HepG2 (cell line): ENCODE results near the gene KCNJ1. TPM values are rescaled to one million over a fixed set of nuclear protein-coding genes. Genes with fewer than 3 reads are reported as not detected.

ENCODE experiments used
- ZNF343 ChIP-seq: sonication (generic); formaldehyde crosslinking; IDR thresholded peaks from 2 replicates; pipeline ENCODE4 v1.4.0; 2020; ENCODE audit warnings: mild to moderate bottlenecking, missing genetic modification reagents
- polyA plus RNA-seq, 8 experiments: library from polyadenylated mRNA; depleted of rRNA in 3 of 8; stranded (reverse) in 7 of 8; unstranded in 1 of 8; fragments of >200 nt; fragmentation: Illumina TruSeq in 4 of 8; extraction: Trizol in 4 of 8; gene quantifications; 2 replicates each; pipeline versions ENCODE4 v1.2.1 to v1.2.3, GENCODE V29; 2011 to 2016; ENCODE audit warnings: low read depth in 4 of 8, missing spikeins in 1 of 8, mixed read lengths in 1 of 8; ENCODE audit not compliant: insufficient read depth in 1 of 8
- total RNA-seq, 5 experiments: library from RNA; depleted of rRNA; stranded (reverse); fragments of >200 nt; fragmentation: Illumina TruSeq; extraction: Trizol; gene quantifications; 2 replicates each; pipeline ENCODE4 v1.2.3, GENCODE V29; 2016; ENCODE audit warnings: low read depth in 1 of 5
- TF ChIP-seq, protein P1 (sequence below): sonication (generic); formaldehyde crosslinking; IDR thresholded peaks from 2 replicates; pipeline ENCODE4 v1.4.0; 2020; ENCODE audit warnings: mild to moderate bottlenecking, missing genetic modification reagents
- TF ChIP-seq, protein P2 (sequence below): sonication (generic); formaldehyde crosslinking; IDR thresholded peaks from 2 replicates; pipeline ENCODE4 v1.4.0; 2020; ENCODE audit warnings: missing genetic modification reagents

KCNJ1 gene
- total and polyA plus RNA-seq, 2 of the 13 experiments (the other 11 are each of a cell fraction or from before 2014, with no cell fraction given): not detected

DNA sequence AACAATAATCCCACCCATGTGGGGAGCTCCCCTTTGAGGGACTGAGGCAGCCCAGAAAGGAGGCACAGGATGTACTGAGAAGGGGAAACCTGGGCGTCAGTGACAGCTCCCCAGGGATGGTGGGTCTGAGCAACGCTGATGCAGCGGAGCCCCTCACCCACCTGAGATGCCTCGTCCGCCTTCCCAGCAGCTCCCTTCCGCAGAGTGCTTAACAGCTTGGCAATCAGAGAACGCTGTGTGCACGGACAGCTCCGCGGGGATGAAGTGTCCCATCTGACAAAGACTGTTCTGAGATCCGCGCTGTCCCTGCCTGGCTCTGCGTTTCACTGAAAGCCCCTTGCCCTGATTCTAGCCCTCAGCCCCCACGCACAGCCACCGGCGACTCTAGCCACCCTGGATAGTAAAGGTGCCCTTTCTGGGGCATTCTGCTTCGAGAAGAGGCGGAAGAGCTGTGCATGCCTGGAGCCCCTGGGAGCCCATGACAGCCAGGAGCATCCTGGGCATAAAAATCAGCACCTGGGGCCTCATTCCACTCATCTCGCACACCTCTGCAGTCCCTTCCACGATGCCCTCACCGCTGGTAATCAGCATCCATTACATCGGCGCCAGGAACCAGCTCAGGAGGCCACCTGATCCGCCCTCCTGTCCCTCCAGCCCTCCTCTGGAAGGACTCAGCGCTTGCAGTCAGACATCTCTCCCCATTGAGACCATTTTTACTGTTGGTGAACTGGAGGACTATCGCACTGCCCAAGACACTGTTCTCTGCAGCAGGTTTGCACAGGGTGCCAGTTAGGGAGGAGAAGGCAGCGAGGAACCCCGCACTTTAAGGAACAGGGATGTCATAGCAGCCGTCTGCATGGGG is 34.8 kb upstream of the KCNJ1 start (continued):
- TF ChIP-seq, protein P1, sequence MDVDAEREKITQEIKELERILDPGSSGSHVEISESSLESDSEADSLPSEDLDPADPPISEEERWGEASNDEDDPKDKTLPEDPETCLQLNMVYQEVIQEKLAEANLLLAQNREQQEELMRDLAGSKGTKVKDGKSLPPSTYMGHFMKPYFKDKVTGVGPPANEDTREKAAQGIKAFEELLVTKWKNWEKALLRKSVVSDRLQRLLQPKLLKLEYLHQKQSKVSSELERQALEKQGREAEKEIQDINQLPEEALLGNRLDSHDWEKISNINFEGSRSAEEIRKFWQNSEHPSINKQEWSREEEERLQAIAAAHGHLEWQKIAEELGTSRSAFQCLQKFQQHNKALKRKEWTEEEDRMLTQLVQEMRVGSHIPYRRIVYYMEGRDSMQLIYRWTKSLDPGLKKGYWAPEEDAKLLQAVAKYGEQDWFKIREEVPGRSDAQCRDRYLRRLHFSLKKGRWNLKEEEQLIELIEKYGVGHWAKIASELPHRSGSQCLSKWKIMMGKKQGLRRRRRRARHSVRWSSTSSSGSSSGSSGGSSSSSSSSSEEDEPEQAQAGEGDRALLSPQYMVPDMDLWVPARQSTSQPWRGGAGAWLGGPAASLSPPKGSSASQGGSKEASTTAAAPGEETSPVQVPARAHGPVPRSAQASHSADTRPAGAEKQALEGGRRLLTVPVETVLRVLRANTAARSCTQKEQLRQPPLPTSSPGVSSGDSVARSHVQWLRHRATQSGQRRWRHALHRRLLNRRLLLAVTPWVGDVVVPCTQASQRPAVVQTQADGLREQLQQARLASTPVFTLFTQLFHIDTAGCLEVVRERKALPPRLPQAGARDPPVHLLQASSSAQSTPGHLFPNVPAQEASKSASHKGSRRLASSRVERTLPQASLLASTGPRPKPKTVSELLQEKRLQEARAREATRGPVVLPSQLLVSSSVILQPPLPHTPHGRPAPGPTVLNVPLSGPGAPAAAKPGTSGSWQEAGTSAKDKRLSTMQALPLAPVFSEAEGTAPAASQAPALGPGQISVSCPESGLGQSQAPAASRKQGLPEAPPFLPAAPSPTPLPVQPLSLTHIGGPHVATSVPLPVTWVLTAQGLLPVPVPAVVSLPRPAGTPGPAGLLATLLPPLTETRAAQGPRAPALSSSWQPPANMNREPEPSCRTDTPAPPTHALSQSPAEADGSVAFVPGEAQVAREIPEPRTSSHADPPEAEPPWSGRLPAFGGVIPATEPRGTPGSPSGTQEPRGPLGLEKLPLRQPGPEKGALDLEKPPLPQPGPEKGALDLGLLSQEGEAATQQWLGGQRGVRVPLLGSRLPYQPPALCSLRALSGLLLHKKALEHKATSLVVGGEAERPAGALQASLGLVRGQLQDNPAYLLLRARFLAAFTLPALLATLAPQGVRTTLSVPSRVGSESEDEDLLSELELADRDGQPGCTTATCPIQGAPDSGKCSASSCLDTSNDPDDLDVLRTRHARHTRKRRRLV (CRISPR knock-in tag): no peak
- TF ChIP-seq ZNF343 (CRISPR knock-in tag): no peak
- TF ChIP-seq, protein P2, sequence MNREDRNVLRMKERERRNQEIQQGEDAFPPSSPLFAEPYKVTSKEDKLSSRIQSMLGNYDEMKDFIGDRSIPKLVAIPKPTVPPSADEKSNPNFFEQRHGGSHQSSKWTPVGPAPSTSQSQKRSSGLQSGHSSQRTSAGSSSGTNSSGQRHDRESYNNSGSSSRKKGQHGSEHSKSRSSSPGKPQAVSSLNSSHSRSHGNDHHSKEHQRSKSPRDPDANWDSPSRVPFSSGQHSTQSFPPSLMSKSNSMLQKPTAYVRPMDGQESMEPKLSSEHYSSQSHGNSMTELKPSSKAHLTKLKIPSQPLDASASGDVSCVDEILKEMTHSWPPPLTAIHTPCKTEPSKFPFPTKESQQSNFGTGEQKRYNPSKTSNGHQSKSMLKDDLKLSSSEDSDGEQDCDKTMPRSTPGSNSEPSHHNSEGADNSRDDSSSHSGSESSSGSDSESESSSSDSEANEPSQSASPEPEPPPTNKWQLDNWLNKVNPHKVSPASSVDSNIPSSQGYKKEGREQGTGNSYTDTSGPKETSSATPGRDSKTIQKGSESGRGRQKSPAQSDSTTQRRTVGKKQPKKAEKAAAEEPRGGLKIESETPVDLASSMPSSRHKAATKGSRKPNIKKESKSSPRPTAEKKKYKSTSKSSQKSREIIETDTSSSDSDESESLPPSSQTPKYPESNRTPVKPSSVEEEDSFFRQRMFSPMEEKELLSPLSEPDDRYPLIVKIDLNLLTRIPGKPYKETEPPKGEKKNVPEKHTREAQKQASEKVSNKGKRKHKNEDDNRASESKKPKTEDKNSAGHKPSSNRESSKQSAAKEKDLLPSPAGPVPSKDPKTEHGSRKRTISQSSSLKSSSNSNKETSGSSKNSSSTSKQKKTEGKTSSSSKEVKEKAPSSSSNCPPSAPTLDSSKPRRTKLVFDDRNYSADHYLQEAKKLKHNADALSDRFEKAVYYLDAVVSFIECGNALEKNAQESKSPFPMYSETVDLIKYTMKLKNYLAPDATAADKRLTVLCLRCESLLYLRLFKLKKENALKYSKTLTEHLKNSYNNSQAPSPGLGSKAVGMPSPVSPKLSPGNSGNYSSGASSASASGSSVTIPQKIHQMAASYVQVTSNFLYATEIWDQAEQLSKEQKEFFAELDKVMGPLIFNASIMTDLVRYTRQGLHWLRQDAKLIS (CRISPR knock-in tag): no peak
